MCF 10A (cell line): ENCODE data around the gene CACNA2D3. TPM values are rescaled to one million over a fixed set of nuclear protein-coding genes. Genes with fewer than 3 reads are reported as not detected.

Experiments used
- BruUV-seq: library from RNA; stranded (reverse); fragments of 400-500 nt; replicated peaks from 2 replicates; lab custom pipeline; 2021; lab: Mats Ljungman, UMichigan
- CTCF ChIA-PET: fragments of 300-600 bp; sonication (Branson Sonifier 250); formaldehyde crosslinking; extraction: SDS; loops from one replicate; lab custom pipeline; 2021; ENCODE audit warnings: antibody characterized with exemption, inconsistent platforms; lab: Yijun Ruan, JAX
- POLR2A ChIA-PET: fragments of 300-600, 350-650 bp; sonication (Branson Sonifier 250); formaldehyde crosslinking; extraction: SDS; loops from one replicate; lab custom pipeline; 2020; ENCODE audit warnings: antibody characterized with exemption, inconsistent platforms; lab: Yijun Ruan, JAX
- DNase-seq: peaks from one replicate; pipeline ENCODE4 v3.0.0-alpha.2; 2018; ENCODE audit not compliant: unreplicated experiment
- H3K27ac Mint-ChIP-seq: one replicate; pipeline ENCODE4 v1.8.0; 2022; ENCODE audit warnings: mild to moderate bottlenecking, low read depth, mixed read lengths; ENCODE audit not compliant: unreplicated experiment
- H3K27me3 Mint-ChIP-seq: one replicate; pipeline ENCODE4 v1.8.0; 2022; ENCODE audit warnings: mixed read lengths; ENCODE audit not compliant: insufficient read depth, unreplicated experiment
- H3K36me3 Mint-ChIP-seq: one replicate; pipeline ENCODE4 v1.8.0; 2022; ENCODE audit warnings: mild to moderate bottlenecking, moderate library complexity, mixed read lengths; ENCODE audit not compliant: insufficient read depth, unreplicated experiment
- H3K4me1 Mint-ChIP-seq: one replicate; pipeline ENCODE4 v1.8.0; 2022; ENCODE audit warnings: mixed read lengths; ENCODE audit not compliant: insufficient read depth, unreplicated experiment
- H3K4me3 Mint-ChIP-seq: one replicate; pipeline ENCODE4 v1.8.0; 2022; ENCODE audit warnings: mild to moderate bottlenecking, moderate library complexity, mixed read lengths; ENCODE audit not compliant: unreplicated experiment
- H3K9me3 Mint-ChIP-seq: one replicate; pipeline ENCODE4 v1.8.0; 2022; ENCODE audit warnings: mixed read lengths; ENCODE audit not compliant: unreplicated experiment
- CTCF ChIP-seq: fragments of 200-600 bp; IDR thresholded peaks from one replicate; pipeline ENCODE4 v1.8.0; 2022; ENCODE audit warnings: antibody characterized with exemption, mild to moderate bottlenecking; ENCODE audit not compliant: unreplicated experiment
- intact Hi-C: fragments of 100-400 bp; cut with micrococcal nuclease; formaldehyde crosslinking; loops from 2 replicates; pipeline ENCODE4 v1.14.1; 2022
- total RNA-seq: library from RNA; stranded (reverse); gene quantifications from 2 replicates; pipeline ENCODE4 v1.2.3, GENCODE V29; 2022

CACNA2D3 gene
- total RNA-seq, 1 experiment from 2014 or later, result 2.3 TPM

DNA sequence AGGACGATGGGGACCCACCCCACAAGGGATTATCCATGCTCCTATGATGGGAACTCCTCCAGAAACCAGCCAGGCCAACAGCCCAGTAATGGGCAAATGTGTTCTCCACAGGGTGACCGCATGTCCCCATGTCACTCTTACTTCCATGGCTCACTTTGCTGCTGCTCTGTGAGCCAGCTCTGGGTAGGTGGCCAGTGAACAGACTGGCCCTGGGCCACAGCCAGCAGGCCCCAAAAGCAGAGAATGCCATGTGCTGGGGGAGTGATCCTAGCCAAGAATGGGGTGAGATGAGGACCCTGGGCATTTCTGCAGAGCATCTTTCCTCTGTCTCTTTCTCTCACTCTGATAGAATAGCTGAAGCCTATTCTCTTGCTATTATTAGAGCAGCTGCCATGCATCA, 414.1 kb downstream of the CACNA2D3 start:
- no peaks in the 10 kb centered on the region for H3K9me3 Mint-ChIP-seq
- no peak for TF ChIP-seq CTCF
- H3K27me3 Mint-ChIP-seq, result peaks cover 34% of the 10 kb centered on the region
- BruUV-seq, result no TSS peak
- no peaks in the 10 kb centered on the region for H3K36me3 Mint-ChIP-seq
- DNase-seq, result no peak
- POLR2A ChIA-PET, result no interaction called here
- intact Hi-C loops, result no loop called here
- H3K27ac Mint-ChIP-seq, result no peak overlapping the region
- no peaks in the 10 kb centered on the region for H3K4me1 Mint-ChIP-seq
- no peak overlapping the region for H3K4me3 Mint-ChIP-seq
- CTCF ChIA-PET, result no interaction called here

DNA sequence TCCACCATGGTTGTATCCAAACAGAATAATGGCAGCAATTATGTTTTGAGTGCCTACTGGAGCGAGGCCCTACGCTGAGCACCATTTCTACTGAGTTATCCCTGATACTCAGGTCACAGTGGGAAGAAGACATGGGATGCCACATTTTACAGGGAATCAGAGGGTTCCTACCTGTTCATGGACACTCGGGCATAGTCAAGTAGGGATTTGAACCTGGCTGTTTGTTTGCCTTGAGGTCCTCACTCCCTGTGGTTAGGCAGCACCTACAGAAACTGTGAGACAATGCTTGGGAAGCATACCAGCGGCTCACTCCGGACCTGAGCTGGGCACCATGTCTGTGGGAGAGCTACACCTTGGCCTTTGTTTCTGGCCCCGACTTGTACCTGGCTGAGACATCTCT, 415.2 kb downstream of the CACNA2D3 start:
- BruUV-seq, result no TSS peak
- CTCF ChIA-PET, result interaction anchor here (0.6 to 1.0 kb wide), 3 partner anchors 9 to 951 kb away, joined by 3 to 4 read pairs (median 3); no protein-coding TSS in a partner anchor
- Mint-ChIP-seq H3K27me3 (peaks cover 34% of the 10 kb centered on the region), H3K27ac (no peak overlapping the region), H3K36me3 (no peaks in the 10 kb centered on the region), H3K4me1 (no peaks in the 10 kb centered on the region), H3K4me3 (no peak overlapping the region), H3K9me3 (no peaks in the 10 kb centered on the region)
- no peak for TF ChIP-seq CTCF
- intact Hi-C loops, result no loop called here
- DNase-seq, result no peak
- POLR2A ChIA-PET, result no interaction called here

- Mint-ChIP-seq H3K36me3 (no peaks in the 10 kb centered on the region), H3K9me3 (no peaks in the 10 kb centered on the region), H3K4me3 (no peak overlapping the region), H3K4me1 (no peaks in the 10 kb centered on the region), H3K27me3 (peaks cover 27% of the 10 kb centered on the region), H3K27ac (no peak overlapping the region)
- no TSS peak for BruUV-seq
- ChIA-PET CTCF (interaction anchor here (0.6 to 1.0 kb wide), 4 partner anchors 10 to 639 kb away, joined by 3 to 6 read pairs (median 4); no protein-coding TSS in a partner anchor), POLR2A (no interaction called here)
- TF ChIP-seq CTCF, result no peak
- intact Hi-C loops, result no loop called here
- DNase-seq, result no peak
Observed at GRCh38 chr3:54538346-54538745, 416.0 kb downstream of the CACNA2D3 start.

DNA sequence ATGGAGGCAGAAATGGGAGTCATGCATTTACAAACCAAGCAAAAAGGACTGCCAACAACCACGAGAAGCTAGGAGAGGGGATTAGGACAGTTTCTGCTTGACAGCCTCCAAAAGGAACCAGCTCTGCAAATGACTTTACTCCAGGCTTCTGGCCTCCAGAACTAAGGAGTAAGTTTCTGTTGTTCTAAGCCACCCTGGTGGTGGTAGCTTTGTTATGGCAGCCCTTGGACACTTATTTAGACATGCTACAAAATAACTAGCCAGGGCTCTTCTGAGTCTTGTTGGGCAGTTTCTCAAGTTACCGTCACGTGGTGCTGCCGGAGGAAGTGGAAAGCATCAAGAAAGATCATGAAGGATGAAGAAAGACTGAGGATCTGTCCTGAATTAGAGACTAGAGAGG, 419.0 kb downstream of the CACNA2D3 start:
- Mint-ChIP-seq H3K36me3 (no peaks in the 10 kb centered on the region), H3K4me1 (no peaks in the 10 kb centered on the region), H3K4me3 (no peak overlapping the region), H3K27ac (no peak overlapping the region), H3K9me3 (no peaks in the 10 kb centered on the region), H3K27me3 (peaks cover 11% of the 10 kb centered on the region)
- ChIA-PET POLR2A (no interaction called here), CTCF (interaction anchor here (0.7 kb wide), 2 partner anchors 108 to 1928 kb away, joined by 3 to 4 read pairs; no protein-coding TSS in a partner anchor)
- TF ChIP-seq CTCF, result no peak
- no peak for DNase-seq
- intact Hi-C loops, result no loop called here
- BruUV-seq, result no TSS peak
